GM23338 (cell line): ENCODE data around the gene ZNF805.

Experiments used
- CREB1 ChIP-seq: fragments of 250-450 bp; sonication (Bioruptor Pico); IDR thresholded peaks from 2 replicates; pipeline ENCODE4 v1.5.0; 2020; ENCODE audit warnings: low read depth, mild to moderate bottlenecking, moderate library complexity
- EZH2 ChIP-seq: fragments of 200-600 bp; sonication (generic); IDR thresholded peaks from one replicate; pipeline ENCODE4 v1.8.0; 2017; ENCODE audit warnings: antibody characterized with exemption, mild to moderate bottlenecking, low read depth; ENCODE audit not compliant: unreplicated experiment
- EZH2phosphoT487 ChIP-seq: fragments of 200-600 bp; sonication (generic); IDR thresholded peaks from one replicate; pipeline ENCODE4 v1.8.1; 2018; ENCODE audit warnings: antibody characterized with exemption; ENCODE audit not compliant: unreplicated experiment
- JUNB ChIP-seq: IDR thresholded peaks from one replicate; pipeline ENCODE4 v1.6.1; 2016; ENCODE audit warnings: antibody characterized with exemption; ENCODE audit not compliant: unreplicated experiment
- POLR2AphosphoS5 ChIP-seq: IDR thresholded peaks from 2 replicates; pipeline ENCODE4 v1.6.1; 2016; ENCODE audit warnings: antibody characterized with exemption, low read depth
- STAT1 ChIP-seq: IDR thresholded peaks from one replicate; pipeline ENCODE4 v1.6.1; 2016; ENCODE audit warnings: antibody characterized with exemption; ENCODE audit not compliant: unreplicated experiment
- ZNF114 ChIP-seq: fragments of 250-450 bp; sonication (Bioruptor Pico); IDR thresholded peaks from 2 replicates; pipeline ENCODE4 v1.5.0; 2020; ENCODE audit warnings: mild to moderate bottlenecking, moderate library complexity
- TF ChIP-seq, protein P1 (sequence below): IDR thresholded peaks from 2 replicates; pipeline ENCODE4 v1.6.1; 2016; ENCODE audit warnings: antibody characterized with exemption
- TF ChIP-seq, protein P2 (sequence below), 2 experiments: fragments of 200-600 bp in 1 of 2; sonication (generic) in 1 of 2; conservative IDR thresholded peaks; 2 replicates each; pipeline versions ENCODE4 v1.5.1 to v1.6.1; 2016 to 2017; ENCODE audit warnings: antibody characterized with exemption in 2 of 2, low read depth in 2 of 2, mild to moderate bottlenecking in 2 of 2, moderate library complexity in 1 of 2

- TF ChIP-seq, protein P1, sequence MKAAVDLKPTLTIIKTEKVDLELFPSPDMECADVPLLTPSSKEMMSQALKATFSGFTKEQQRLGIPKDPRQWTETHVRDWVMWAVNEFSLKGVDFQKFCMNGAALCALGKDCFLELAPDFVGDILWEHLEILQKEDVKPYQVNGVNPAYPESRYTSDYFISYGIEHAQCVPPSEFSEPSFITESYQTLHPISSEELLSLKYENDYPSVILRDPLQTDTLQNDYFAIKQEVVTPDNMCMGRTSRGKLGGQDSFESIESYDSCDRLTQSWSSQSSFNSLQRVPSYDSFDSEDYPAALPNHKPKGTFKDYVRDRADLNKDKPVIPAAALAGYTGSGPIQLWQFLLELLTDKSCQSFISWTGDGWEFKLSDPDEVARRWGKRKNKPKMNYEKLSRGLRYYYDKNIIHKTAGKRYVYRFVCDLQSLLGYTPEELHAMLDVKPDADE: peak; percentile 97
- TF ChIP-seq CREB1 (peak; percentile 98), POLR2AphosphoS5 (peak; percentile 68), EZH2phosphoT487 (no peak), JUNB (no peak), EZH2 (no peak), STAT1 (no peak), ZNF114 (CRISPR knock-in tag) (no peak)
- TF ChIP-seq, protein P2, sequence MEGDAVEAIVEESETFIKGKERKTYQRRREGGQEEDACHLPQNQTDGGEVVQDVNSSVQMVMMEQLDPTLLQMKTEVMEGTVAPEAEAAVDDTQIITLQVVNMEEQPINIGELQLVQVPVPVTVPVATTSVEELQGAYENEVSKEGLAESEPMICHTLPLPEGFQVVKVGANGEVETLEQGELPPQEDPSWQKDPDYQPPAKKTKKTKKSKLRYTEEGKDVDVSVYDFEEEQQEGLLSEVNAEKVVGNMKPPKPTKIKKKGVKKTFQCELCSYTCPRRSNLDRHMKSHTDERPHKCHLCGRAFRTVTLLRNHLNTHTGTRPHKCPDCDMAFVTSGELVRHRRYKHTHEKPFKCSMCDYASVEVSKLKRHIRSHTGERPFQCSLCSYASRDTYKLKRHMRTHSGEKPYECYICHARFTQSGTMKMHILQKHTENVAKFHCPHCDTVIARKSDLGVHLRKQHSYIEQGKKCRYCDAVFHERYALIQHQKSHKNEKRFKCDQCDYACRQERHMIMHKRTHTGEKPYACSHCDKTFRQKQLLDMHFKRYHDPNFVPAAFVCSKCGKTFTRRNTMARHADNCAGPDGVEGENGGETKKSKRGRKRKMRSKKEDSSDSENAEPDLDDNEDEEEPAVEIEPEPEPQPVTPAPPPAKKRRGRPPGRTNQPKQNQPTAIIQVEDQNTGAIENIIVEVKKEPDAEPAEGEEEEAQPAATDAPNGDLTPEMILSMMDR (conservative IDR thresholded peaks at IDR 0.05; ENCODE audit: low read depth in 2 of 2): no peak
These were observed at the start of gene ZNF805 for GRCh38 chr19:57240311-57241090.
